ENCODE data around the gene TBPL1. TPM values are rescaled to one million over a fixed set of nuclear protein-coding genes. Genes with fewer than 3 reads are reported as not detected.
"Not testable (repeated sequence)": the region's sequence is repeated elsewhere in the genome, so short reads cannot be mapped to it uniquely, and the experiment has no call there.

Gene TBPL1
- total RNA-seq, 4 donors from 2014 or later = 4.8 to 10.0 (median 4.9) TPM; not detected in 1

- H3K4me3 ChIP-seq = no peak overlapping the region
- TF ChIP-seq POLR2A (IDR thresholded peaks at IDR 0.05) = no peak
- TF ChIP-seq CTCF (IDR thresholded peaks at IDR 0.05) = peak; percentile 81 to 87 (median 81)
- no peak for TF ChIP-seq POLR2AphosphoS5 (IDR thresholded peaks at IDR 0.05)
- TF ChIP-seq EP300 (IDR thresholded peaks at IDR 0.05; ENCODE audit: low read depth) = no peak
- intact Hi-C loops (cut with DNase I; ENCODE audit: low total_unique reads) (loop anchor here (5.0 to 10.0 kb wide), 2 partner anchors 141 to 173 kb away; no protein-coding TSS in a partner anchor), in situ Hi-C loops (cut with MboI; ENCODE audit: low pct_ligation_motif_present in 1 of 4, low pct_unique_long_range_greater_than_20kb in 1 of 4, low sequenced_read_pairs in 3 of 4) (loop anchor here in 3 of 4 donors (5.0 to 25.0 kb wide), 5 partner anchors 141 to 737 kb away; no protein-coding TSS in a partner anchor)
- no peaks in the 10 kb centered on the region for H3K36me3 ChIP-seq
- H3K27me3 ChIP-seq = peaks cover 9% of the 10 kb centered on the region
- no peak overlapping the region for H3K27ac ChIP-seq
- 37 to 44% methylated on average over 6 of the region's 6 CpGs for WGBS, 2 donors (ENCODE audit: low coverage in 1 of 2)
- DNase-seq = peak; percentile 67
- H3K9me3 ChIP-seq = no peaks in the 10 kb centered on the region
- peaks cover 0 to 4% (median 0%) of the 10 kb centered on the region in 4 donors for H3K4me1 ChIP-seq
Measured at GRCh38 chr6:133923938-133924593, 29.0 kb upstream of the TBPL1 start.

- H3K4me3 ChIP-seq; H3K27me3 ChIP-seq; intact Hi-C loops (cut with DNase I; ENCODE audit: low total_unique reads); H3K9me3 ChIP-seq; DNase-seq; H3K36me3 ChIP-seq; H3K4me1 ChIP-seq; H3K27ac ChIP-seq: not testable (repeated sequence)
- 97 to 100% methylated on average over 1 to 6 of the region's 6 CpGs for WGBS, 2 donors (ENCODE audit: low coverage in 1 of 2)
- in situ Hi-C loops (cut with MboI; ENCODE audit: low pct_ligation_motif_present in 1 of 4, low pct_unique_long_range_greater_than_20kb in 1 of 4, low sequenced_read_pairs in 3 of 4) = loop anchor here in 1 of 4 donors (10.0 kb wide), 1 partner anchor 134 kb away; no protein-coding TSS in a partner anchor
Measured at GRCh38 chr6:133931221-133931620, 21.8 kb upstream of the TBPL1 start.

- DNase-seq; H3K27me3 ChIP-seq; H3K27ac ChIP-seq; H3K4me3 ChIP-seq; intact Hi-C loops (cut with DNase I; ENCODE audit: low total_unique reads); H3K4me1 ChIP-seq; H3K36me3 ChIP-seq; H3K9me3 ChIP-seq: not testable (repeated sequence)
- WGBS, 2 donors (ENCODE audit: low coverage in 1 of 2) = 63 to 66% methylated on average over 3 of the region's 3 CpGs
- in situ Hi-C loops (cut with MboI; ENCODE audit: low pct_ligation_motif_present in 1 of 4, low pct_unique_long_range_greater_than_20kb in 1 of 4, low sequenced_read_pairs in 3 of 4) = loop anchor here in 1 of 4 donors (10.0 kb wide), 1 partner anchor 128 kb away; no protein-coding TSS in a partner anchor
Measured at GRCh38 chr6:133936352-133936751, 16.7 kb upstream of the TBPL1 start.

- Histone ChIP-seq H3K4me1 (no peaks in the 10 kb centered on the region), H3K4me3 (no peak overlapping the region), H3K9me3 (peaks cover 3 to 4% of the 10 kb centered on the region in 2 donors), H3K36me3 (no peaks in the 10 kb centered on the region), H3K27ac (no peak overlapping the region), H3K27me3 (no peaks in the 10 kb centered on the region)
- intact Hi-C loops (cut with DNase I; ENCODE audit: low total_unique reads) (no loop called here), in situ Hi-C loops (cut with MboI; ENCODE audit: low pct_ligation_motif_present in 1 of 4, low pct_unique_long_range_greater_than_20kb in 1 of 4, low sequenced_read_pairs in 3 of 4) (loop anchor here in 1 of 4 donors (10.0 kb wide), 1 partner anchor 127 kb away; no protein-coding TSS in a partner anchor)
- DNase-seq = no peak
- no peak for TF ChIP-seq POLR2A (IDR thresholded peaks at IDR 0.05)
- no peak for TF ChIP-seq POLR2AphosphoS5 (IDR thresholded peaks at IDR 0.05)
- no peak for TF ChIP-seq EP300 (IDR thresholded peaks at IDR 0.05; ENCODE audit: low read depth)
- no peak for TF ChIP-seq CTCF (IDR thresholded peaks at IDR 0.05)
Measured at GRCh38 chr6:133937909-133938308, 15.1 kb upstream of the TBPL1 start.

- peaks cover 0 to 4% of the 10 kb centered on the region in 2 donors for H3K9me3 ChIP-seq
- H3K27me3 ChIP-seq = no peaks in the 10 kb centered on the region
- 67 to 100% methylated on average over 1 of the region's 1 CpG for WGBS, 2 donors (ENCODE audit: low coverage in 1 of 2)
- TF ChIP-seq POLR2A (IDR thresholded peaks at IDR 0.05) (no peak), CTCF (IDR thresholded peaks at IDR 0.05) (no peak), EP300 (IDR thresholded peaks at IDR 0.05; ENCODE audit: low read depth) (no peak), POLR2AphosphoS5 (IDR thresholded peaks at IDR 0.05) (no peak)
- in situ Hi-C loops (cut with MboI; ENCODE audit: low pct_ligation_motif_present in 1 of 4, low pct_unique_long_range_greater_than_20kb in 1 of 4, low sequenced_read_pairs in 3 of 4) = loop anchor here in 1 of 4 donors (10.0 kb wide), 1 partner anchor 126 kb away; no protein-coding TSS in a partner anchor
- intact Hi-C loops (cut with DNase I; ENCODE audit: low total_unique reads) = no loop called here
- no peak overlapping the region for H3K27ac ChIP-seq
- no peak overlapping the region for H3K4me3 ChIP-seq
- no peak for DNase-seq
- H3K36me3 ChIP-seq = no peaks in the 10 kb centered on the region
- no peaks in the 10 kb centered on the region for H3K4me1 ChIP-seq
Measured at GRCh38 chr6:133938533-133938932, 14.5 kb upstream of the TBPL1 start.

All from transverse colon (tissue), 4 donors.